Adrenal gland (tissue), 12 donors: Measurements from ENCODE around the gene BOD1L1. TPM values are rescaled to one million over a fixed set of nuclear protein-coding genes. Genes with fewer than 3 reads are reported as not detected.
A peak's percentile ranks its signal among the peaks of the same experiment; 100 is the strongest.

Experiments used
- DNase-seq, 7 donors: peaks; one replicate each; pipeline ENCODE4 v3.0.0-alpha.2; 2019 to 2020
- H3K27ac ChIP-seq, 5 donors: fragments of 200-600 bp; sonication (generic) in 4 of 5; 1 replicate in 3 of 5; 2 replicates in 2 of 5; pipeline versions ENCODE4 v1.5.1 to v1.8.0; 2016 to 2020; ENCODE audit warnings: mild to moderate bottlenecking in 1 of 5
- H3K27me3 ChIP-seq: fragments of 200-600 bp; 2 replicates; pipeline ENCODE4 v1.8.0; 2021
- H3K36me3 ChIP-seq, 2 donors: fragments of 200-600 bp; replicated peaks in 1 of 2; 1 replicate in 1 of 2; 2 replicates in 1 of 2; pipeline versions ENCODE4 v1.5.1 to v1.8.0; 2018 to 2022
- H3K4me1 ChIP-seq, 2 donors: fragments of 200-600 bp; replicated peaks in 1 of 2; 1 replicate in 1 of 2; 2 replicates in 1 of 2; pipeline versions ENCODE4 v1.5.1 to v1.8.0; 2018 to 2021
- H3K4me3 ChIP-seq, 4 donors: fragments of 200-600 bp; sonication (generic) in 3 of 4; one replicate each; pipeline ENCODE4 v1.5.1; 2016 to 2018
- H3K9me3 ChIP-seq, 3 donors: fragments of 200-600 bp; sonication (generic) in 1 of 3; replicated peaks in 1 of 3; 1 replicate in 2 of 3; 2 replicates in 1 of 3; pipeline versions ENCODE4 v1.5.1 to v1.8.0; 2016 to 2021
- CTCF ChIP-seq, 6 experiments: fragments of 450-650 bp in 4 of 6; fragments of 200-600 bp in 2 of 6; sonication (generic) in 1 of 6; IDR thresholded peaks; 1 replicate in 5 of 6; 2 replicates in 1 of 6; pipeline versions ENCODE4 v1.5.1 to v1.8.0; 2016 to 2021; ENCODE audit warnings: antibody characterized with exemption in 6 of 6, mild to moderate bottlenecking in 2 of 6, moderate library complexity in 1 of 6
- POLR2A ChIP-seq, 2 donors: fragments of 450-650 bp; IDR thresholded peaks; one replicate each; pipeline ENCODE4 v1.6.1; 2017; ENCODE audit warnings: antibody characterized with exemption in 2 of 2, mild to moderate bottlenecking in 2 of 2, moderate library complexity in 1 of 2
- WGBS, 4 donors: extraction: QIAGEN DNeasy Blood & Tissue Kit in 2 of 4; methylation state at CpG; one replicate each; pipeline versions ENCODE4 v1.1.5 to v1.1.7; 2013 to 2017; 5-methylcytosine and 5-hydroxymethylcytosine counted together
- intact Hi-C, 2 donors: fragments of 100-400 bp; cut with DNase I; formaldehyde crosslinking; loops; one replicate each; pipeline versions ENCODE4 v1.14.1 to v1.15.0; 2022 to 2023
- polyA plus RNA-seq, 3 donors: library from polyadenylated mRNA; stranded (reverse); fragments of 200-250 nt in 2 of 3; fragments of 350-450 nt in 1 of 3; fragmentation: Illumina TruSeq in 1 of 3; extraction: RNeasy Lipid Tissue Mini Kit (QIAGEN cat#74804) in 1 of 3; gene quantifications; one replicate each; pipeline ENCODE4 v1.2.3, GENCODE V29; 2013 to 2014
- total RNA-seq, 9 donors: library from RNA; depleted of rRNA in 4 of 9; stranded (reverse); fragments of >200 nt in 4 of 9; fragments of 120-200 nt in 1 of 9; fragmentation: NEBNext Ultra II Directional in 1 of 9; extraction: Animal tissue kit (Norgen Biotek cat#: 25700) in 1 of 9; gene quantifications; one replicate each; pipeline versions ENCODE4 v1.1.0 to v1.2.4, GENCODE V29; 2013 to 2023
- donor health status: healthy with polysubstance abuse.
- donor health status: Bipolar disorder and iron deficiency.
- donor health status: DM: yes; HTN: yes; CAD: no.
- donor health status: DM: no; HTN: no; CAD: no.
- donor health status: DM: no; HTN: no; CAD: no.
- donor health status: DM: yes; HTN: yes; CAD: no.

Gene BOD1L1
- total and polyA plus RNA-seq, 12 donors, result 7.4 to 31.0 (median 20.7) TPM

GRCh38 chr4:13665701-13666660, 38.5 kb upstream of the BOD1L1 start:
- TF ChIP-seq CTCF (IDR thresholded peaks at IDR 0.05), result no peak
- TF ChIP-seq POLR2A (IDR thresholded peaks at IDR 0.05), result no peak
- WGBS, 4 donors, result 58 to 75% (median 68%) methylated on average over 4 to 5 of the region's 5 CpGs
- H3K4me3 ChIP-seq, result no peak overlapping the region
- no peaks in the 10 kb centered on the region for H3K27me3 ChIP-seq
- H3K27ac ChIP-seq, result no peak overlapping the region
- no peaks in the 10 kb centered on the region for H3K4me1 ChIP-seq
- no peaks in the 10 kb centered on the region for H3K9me3 ChIP-seq
- intact Hi-C loops, result no loop called here
- no peaks in the 10 kb centered on the region for H3K36me3 ChIP-seq
- DNase-seq, result no peak

- H3K4me3 ChIP-seq, result no peak overlapping the region
- intact Hi-C loops, result loop anchor here in 1 of 2 donors (10.0 kb wide), 2 partner anchors 1345 to 1505 kb away; partner anchors contain the start of gene CPEB2
- no peaks in the 10 kb centered on the region for H3K27me3 ChIP-seq
- no peak overlapping the region for H3K27ac ChIP-seq
- peak in 1 of 7 donors; percentile 70 for DNase-seq
- no peaks in the 10 kb centered on the region for H3K9me3 ChIP-seq
- H3K4me1 ChIP-seq, result peaks cover 0 to 12% of the 10 kb centered on the region in 2 donors
- no peaks in the 10 kb centered on the region for H3K36me3 ChIP-seq
- TF ChIP-seq CTCF (IDR thresholded peaks at IDR 0.05), result no peak
- no peak for TF ChIP-seq POLR2A (IDR thresholded peaks at IDR 0.05)
- 66 to 78% (median 68%) methylated on average over 6 of the region's 6 CpGs for WGBS, 4 donors
Observed at GRCh38 chr4:13659341-13660070, 32.0 kb upstream of the BOD1L1 start.

GRCh38 chr4:13656569-13657405, 29.3 kb upstream of the BOD1L1 start:
- TF ChIP-seq CTCF (IDR thresholded peaks at IDR 0.05) (peak; percentile 69 to 84 (median 77)), POLR2A (IDR thresholded peaks at IDR 0.05) (no peak)
- no peak overlapping the region for H3K27ac ChIP-seq
- H3K4me3 ChIP-seq, result peak overlapping the region in 1 of 4 donors; percentile 40
- WGBS, 4 donors, result 13 to 21% (median 16%) methylated on average over 13 of the region's 13 CpGs
- peak; percentile 37 to 82 (median 67) for DNase-seq
- no peaks in the 10 kb centered on the region for H3K9me3 ChIP-seq
- H3K36me3 ChIP-seq, result no peaks in the 10 kb centered on the region
- peaks cover 0 to 15% of the 10 kb centered on the region in 2 donors for H3K4me1 ChIP-seq
- H3K27me3 ChIP-seq, result no peaks in the 10 kb centered on the region
- intact Hi-C loops, result loop anchor here in 1 of 2 donors (10.0 kb wide), 2 partner anchors 1348 to 1508 kb away; partner anchors contain the start of gene CPEB2
